EH (cell line): ENCODE results near the gene TRIM47.

Experiments used
- DNase-seq: peaks from one replicate; pipeline ENCODE4 v3.0.0-alpha.2; 2015; ENCODE audit warnings: low read depth

Gene TRIM47

GRCh38 chr17:75831032-75831571 lies 47.3 kb downstream of the TRIM47 start:
- no peak for DNase-seq

- DNase-seq: no peak
Measured at GRCh38 chr17:75830164-75831031, 48.0 kb downstream of the TRIM47 start.

- no peak for DNase-seq
Measured at GRCh38 chr17:75829747-75830146, 48.6 kb downstream of the TRIM47 start.

GRCh38 chr17:75828741-75829140 lies 49.6 kb downstream of the TRIM47 start:
- DNase-seq: no peak

- no peak for DNase-seq
Measured at GRCh38 chr17:75828076-75828400, 50.3 kb downstream of the TRIM47 start.

- peak; percentile 59 for DNase-seq
Measured at GRCh38 chr17:75827308-75828075, 50.9 kb downstream of the TRIM47 start.

- no peak for DNase-seq
Measured at GRCh38 chr17:75826561-75827307, 51.6 kb downstream of the TRIM47 start.

- DNase-seq: no peak
Measured at GRCh38 chr17:75825748-75826370, 52.5 kb downstream of the TRIM47 start.

- no peak for DNase-seq
Measured at GRCh38 chr17:75825149-75825552, 53.2 kb downstream of the TRIM47 start.

- DNase-seq: no peak
Measured at GRCh38 chr17:75824666-75825065, 53.7 kb downstream of the TRIM47 start.
